GM13977 (cell line): ENCODE results near the gene SPATS2L.

ENCODE experiments used
- DNase-seq: peaks from one replicate; pipeline ENCODE4 v3.0.0; 2012; ENCODE audit warnings: low spot score
- CTCF ChIP-seq: IDR thresholded peaks from 2 replicates; pipeline ENCODE4 v1.5.1; 2012; ENCODE audit warnings: mild to moderate bottlenecking, control low read depth; ENCODE audit not compliant: insufficient read depth; ENCODE audit errors: extremely low read depth, missing control alignments
- in situ Hi-C: fragments of 300-500 bp; cut with MboI; formaldehyde crosslinking; loops from one replicate; pipeline ENCODE4 v1.12.0; 2022; ENCODE audit warnings: low sequenced_read_pairs, low pct_unique_long_range_greater_than_20kb, mixed read lengths, inconsistent platforms; ENCODE audit not compliant: unreplicated experiment

SPATS2L gene

GRCh38 chr2:200263279-200263678 lies 43.2 kb upstream of the SPATS2L start:
- no peak for DNase-seq
- no peak for TF ChIP-seq CTCF
- in situ Hi-C loops = no loop called here

DNA sequence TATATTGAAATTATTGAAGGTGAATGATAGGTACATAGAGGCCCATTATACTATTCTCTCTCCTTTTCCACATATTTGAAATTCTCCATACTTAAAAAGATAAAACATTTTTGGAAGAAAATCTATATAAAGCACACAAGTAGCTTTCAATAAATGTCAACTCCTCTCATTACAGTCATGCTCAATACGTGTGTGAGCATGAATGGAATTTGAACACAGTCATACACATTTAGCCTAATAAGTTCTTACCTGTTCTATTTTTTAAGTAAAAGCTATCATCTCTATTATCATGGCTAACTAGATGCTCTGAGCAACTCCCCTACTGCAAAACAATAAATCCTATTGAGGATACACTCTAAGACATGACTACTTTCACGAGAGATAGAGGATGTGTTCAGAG lies 41.9 kb upstream of the SPATS2L start:
- in situ Hi-C loops = no loop called here
- no peak for DNase-seq
- TF ChIP-seq CTCF = no peak

DNA sequence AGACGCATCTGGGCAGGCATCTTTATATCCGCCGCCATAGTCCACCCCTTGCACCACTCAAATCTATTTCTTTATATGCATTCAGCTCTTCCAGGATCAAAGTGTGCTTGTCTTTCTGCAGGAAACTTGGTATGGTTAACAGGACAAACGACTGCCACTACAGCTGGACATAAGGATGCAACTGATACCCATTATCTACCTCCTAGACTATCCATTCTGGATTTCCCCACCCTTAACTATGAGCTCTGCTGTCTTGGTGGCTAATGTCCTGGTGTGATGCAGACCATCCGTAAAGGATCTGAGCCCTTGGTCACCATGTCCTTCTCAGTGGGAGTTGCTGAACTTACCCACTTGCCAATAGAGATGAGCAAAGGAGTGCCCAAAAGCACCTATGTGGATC lies 40.1 kb upstream of the SPATS2L start:
- DNase-seq = no peak
- TF ChIP-seq CTCF = no peak
- in situ Hi-C loops = no loop called here

GRCh38 chr2:200267350-200267749 lies 39.1 kb upstream of the SPATS2L start:
- in situ Hi-C loops = no loop called here
- TF ChIP-seq CTCF = no peak
- no peak for DNase-seq

DNA sequence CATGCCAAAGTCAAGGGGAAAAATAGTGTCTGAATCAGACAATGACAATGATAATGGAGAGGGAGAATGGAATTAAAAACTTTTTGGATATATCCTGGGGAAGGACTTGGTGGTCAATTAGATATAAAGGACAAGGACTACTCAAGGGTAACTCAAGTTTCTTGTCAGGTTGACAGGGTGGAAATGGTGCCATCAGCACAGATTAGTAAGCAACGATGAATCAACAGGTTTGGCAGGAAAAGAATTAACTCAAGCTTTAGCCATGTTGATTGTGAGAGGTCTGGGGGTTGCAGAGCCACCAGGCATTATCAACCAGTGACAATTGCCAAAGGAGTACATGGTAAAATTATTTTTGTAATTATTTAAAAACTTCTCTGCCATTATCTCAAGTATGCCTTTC lies 35.8 kb upstream of the SPATS2L start:
- in situ Hi-C loops = no loop called here
- no peak for DNase-seq
- no peak for TF ChIP-seq CTCF

- in situ Hi-C loops = no loop called here
- DNase-seq = no peak
- TF ChIP-seq CTCF = no peak
Observed at GRCh38 chr2:200272320-200272719, 34.2 kb upstream of the SPATS2L start.
